Colonic mucosa (tissue), 4 donors: ENCODE data around the gene NEB. TPM values are rescaled to one million over a fixed set of nuclear protein-coding genes. Genes with fewer than 3 reads are reported as not detected.

Source experiments
- DNase-seq: peaks from one replicate; pipeline ENCODE4 v3.0.0-alpha.2; 2020
- H3K27ac ChIP-seq: fragments of 200-600 bp; one replicate; pipeline ENCODE4 v1.8.0; 2021
- H3K27me3 ChIP-seq: fragments of 200-600 bp; one replicate; pipeline ENCODE4 v1.8.0; 2021
- H3K36me3 ChIP-seq: fragments of 200-600 bp; one replicate; pipeline ENCODE4 v1.8.0; 2021
- H3K4me1 ChIP-seq: fragments of 200-600 bp; one replicate; pipeline ENCODE4 v1.8.0; 2021; ENCODE audit warnings: mild to moderate bottlenecking
- H3K4me3 ChIP-seq: fragments of 200-600 bp; one replicate; pipeline ENCODE4 v1.8.0; 2021
- H3K9ac ChIP-seq, 2 donors: one replicate each; pipeline ENCODE4 v1.7.0; 2013; ENCODE audit warnings: control low read depth in 2 of 2, low read depth in 2 of 2, low read length in 2 of 2
- H3K9me3 ChIP-seq: fragments of 200-600 bp; one replicate; pipeline ENCODE4 v1.8.0; 2021
- CTCF ChIP-seq: fragments of 200-600 bp; IDR thresholded peaks from one replicate; pipeline ENCODE4 v1.8.0; 2022; ENCODE audit warnings: antibody characterized with exemption, mild to moderate bottlenecking
- intact Hi-C: fragments of 100-400 bp; cut with DNase I; formaldehyde crosslinking; loops from one replicate; pipeline ENCODE4 v1.14.1; 2022
- total RNA-seq, 2 donors: library from RNA; stranded (reverse); fragmentation: NEBNext Ultra II Directional in 1 of 2; extraction: Animal tissue kit (Norgen Biotek cat#: 25700) in 1 of 2; gene quantifications; one replicate each; pipeline ENCODE4 v1.2.1, GENCODE V29; 2021
- donor health status: healthy.
- donor health status: DM: no; HTN: no; CAD: no.
- donor health status: DM: no; HTN: no; CAD: no.

The NEB gene
- total RNA-seq, 2 donors from 2014 or later = 0.89 to 1.0 TPM

- Histone ChIP-seq H3K4me3 (no peak overlapping the region), H3K4me1 (no peaks in the 10 kb centered on the region), H3K27ac (no peak overlapping the region), H3K36me3 (no peaks in the 10 kb centered on the region), H3K9ac (no peak overlapping the region), H3K27me3 (no peaks in the 10 kb centered on the region), H3K9me3 (no peaks in the 10 kb centered on the region)
- intact Hi-C loops = no loop called here
- TF ChIP-seq CTCF = no peak
- no peak for DNase-seq
Measured at GRCh38 chr2:151472966-151473365, 261.3 kb downstream of the NEB start.

- H3K4me3 ChIP-seq = no peak overlapping the region
- no peak overlapping the region for H3K27ac ChIP-seq
- H3K27me3 ChIP-seq = no peaks in the 10 kb centered on the region
- no peaks in the 10 kb centered on the region for H3K9me3 ChIP-seq
- H3K4me1 ChIP-seq = no peaks in the 10 kb centered on the region
- H3K36me3 ChIP-seq = no peaks in the 10 kb centered on the region
- no peak overlapping the region for H3K9ac ChIP-seq
- intact Hi-C loops = no loop called here
- no peak for DNase-seq
- TF ChIP-seq CTCF = no peak
Measured at GRCh38 chr2:151470556-151470955, 263.7 kb downstream of the NEB start.

- TF ChIP-seq CTCF = no peak
- H3K4me3 ChIP-seq = no peak overlapping the region
- H3K9ac ChIP-seq = no peak overlapping the region
- intact Hi-C loops = no loop called here
- no peaks in the 10 kb centered on the region for H3K27me3 ChIP-seq
- H3K36me3 ChIP-seq = no peaks in the 10 kb centered on the region
- no peak overlapping the region for H3K27ac ChIP-seq
- H3K9me3 ChIP-seq = no peaks in the 10 kb centered on the region
- DNase-seq = no peak
- H3K4me1 ChIP-seq = no peaks in the 10 kb centered on the region
Measured at GRCh38 chr2:151465771-151466170, 268.5 kb downstream of the NEB start.

DNA sequence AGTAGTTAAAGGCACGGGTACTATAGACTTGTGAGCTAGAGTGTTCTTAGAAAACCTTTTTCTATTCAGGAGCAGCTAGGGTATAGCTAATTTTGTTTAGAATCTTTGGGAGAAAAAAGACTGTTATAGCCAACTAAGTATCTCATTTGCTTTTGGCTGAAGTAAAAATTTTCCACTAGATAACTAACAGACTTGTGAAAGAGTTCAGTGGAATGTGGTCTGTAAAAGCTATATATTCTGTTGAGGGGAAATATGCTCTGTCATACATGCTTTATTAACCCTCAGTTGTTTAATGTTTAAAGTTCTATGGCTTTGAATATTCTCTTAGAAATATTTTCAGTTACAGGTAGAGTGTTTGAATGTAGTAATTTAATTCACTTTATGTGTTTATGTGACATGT is 274.9 kb downstream of the NEB start:
- TF ChIP-seq CTCF = no peak
- Histone ChIP-seq H3K9ac (no peak overlapping the region), H3K27me3 (no peaks in the 10 kb centered on the region), H3K4me1 (no peaks in the 10 kb centered on the region), H3K9me3 (no peaks in the 10 kb centered on the region), H3K36me3 (no peaks in the 10 kb centered on the region), H3K27ac (no peak overlapping the region), H3K4me3 (no peak overlapping the region)
- intact Hi-C loops = no loop called here
- no peak for DNase-seq

- H3K27ac ChIP-seq = peak overlapping the region; percentile 45
- DNase-seq = peak; percentile 60
- H3K9me3 ChIP-seq = no peaks in the 10 kb centered on the region
- intact Hi-C loops = loop anchor here (10.0 kb wide), 1 partner anchor 174 kb away; the partner anchor contains the start of gene RBM43
- peak overlapping the region in 1 of 2 donors; percentile 9 for H3K9ac ChIP-seq
- peaks cover 3% of the 10 kb centered on the region for H3K4me1 ChIP-seq
- peaks cover 10% of the 10 kb centered on the region for H3K36me3 ChIP-seq
- no peaks in the 10 kb centered on the region for H3K27me3 ChIP-seq
- H3K4me3 ChIP-seq = no peak overlapping the region
- no peak for TF ChIP-seq CTCF
Measured at GRCh38 chr2:151439127-151439526, 295.1 kb downstream of the NEB start.
